CD8-positive, alpha-beta memory T cell (primary cell): ENCODE data around the gene EMC6. TPM values are rescaled to one million over a fixed set of nuclear protein-coding genes. Genes with fewer than 3 reads are reported as not detected.
A peak's percentile ranks its signal among the peaks of the same experiment; 100 is the strongest.

ENCODE experiments used
- CTCF ChIA-PET: fragments of 350-600 bp; sonication (Branson Sonifier 250); formaldehyde crosslinking; loops from one replicate; lab custom pipeline; 2021; ENCODE audit warnings: antibody characterized with exemption; lab: Charles Lee
- POLR2A ChIA-PET: fragments of 350-600 bp; sonication (Branson Sonifier 250); formaldehyde crosslinking; loops from one replicate; lab custom pipeline; 2021; ENCODE audit warnings: antibody characterized with exemption; lab: Charles Lee
- DNase-seq, 5 donors: peaks; one replicate each; pipeline versions ENCODE4 v3.0.0 to v3.0.0-alpha.2; 2020 to 2022; ENCODE audit warnings: mixed read lengths in 1 of 5
- H3K27ac ChIP-seq: one replicate; pipeline ENCODE4 v1.7.0; 2013; ENCODE audit warnings: low read depth, mild to moderate bottlenecking, low read length, moderate library complexity
- H3K27me3 ChIP-seq: 2 replicates; pipeline ENCODE4 v1.7.0; 2013; ENCODE audit warnings: low read length, mild to moderate bottlenecking; ENCODE audit not compliant: insufficient read depth, poor library complexity, severe bottlenecking
- H3K36me3 ChIP-seq: 2 replicates; pipeline ENCODE4 v1.7.0; 2013; ENCODE audit warnings: mild to moderate bottlenecking, low read length, moderate library complexity; ENCODE audit not compliant: insufficient read depth
- H3K4me1 ChIP-seq: 2 replicates; pipeline ENCODE4 v1.7.0; 2013; ENCODE audit warnings: mild to moderate bottlenecking, low read length, moderate library complexity; ENCODE audit not compliant: insufficient read depth
- H3K4me3 ChIP-seq: 2 replicates; pipeline ENCODE4 v1.7.0; 2013; ENCODE audit warnings: mild to moderate bottlenecking, low read length
- H3K9me3 ChIP-seq: 2 replicates; pipeline ENCODE4 v1.7.0; 2013; ENCODE audit warnings: mild to moderate bottlenecking, low read length
- H3K27ac Mint-ChIP-seq, 8 donors: one replicate each; pipeline ENCODE4 v1.8.0; 2020 to 2021; ENCODE audit warnings: mixed read lengths in 8 of 8, mild to moderate bottlenecking in 6 of 8, inconsistent platforms in 3 of 8, moderate library complexity in 3 of 8
- H3K27me3 Mint-ChIP-seq, 2 donors: one replicate each; pipeline ENCODE4 v1.8.0; 2020 to 2021; ENCODE audit warnings: mixed read lengths in 2 of 2, mild to moderate bottlenecking in 1 of 2, moderate library complexity in 1 of 2
- H3K36me3 Mint-ChIP-seq, 3 donors: one replicate each; pipeline ENCODE4 v1.8.0; 2020 to 2021; ENCODE audit warnings: mixed read lengths in 3 of 3, inconsistent platforms in 1 of 3, mild to moderate bottlenecking in 1 of 3
- H3K4me1 Mint-ChIP-seq, 3 donors: one replicate each; pipeline ENCODE4 v1.8.0; 2020 to 2021; ENCODE audit warnings: mixed read lengths in 3 of 3, inconsistent platforms in 1 of 3, mild to moderate bottlenecking in 1 of 3
- H3K4me3 Mint-ChIP-seq, 7 donors: one replicate each; pipeline ENCODE4 v1.8.0; 2020 to 2021; ENCODE audit warnings: mixed read lengths in 7 of 7, mild to moderate bottlenecking in 6 of 7, moderate library complexity in 4 of 7, inconsistent platforms in 2 of 7
- H3K9me3 Mint-ChIP-seq, 5 donors: one replicate each; pipeline ENCODE4 v1.8.0; 2020 to 2022; ENCODE audit warnings: mixed read lengths in 5 of 5, mild to moderate bottlenecking in 3 of 5, moderate library complexity in 2 of 5, inconsistent platforms in 1 of 5
- polyA plus RNA-seq: library from polyadenylated mRNA; unstranded; fragments of 300-500 nt; fragmentation: Illumina TruSeq; gene quantifications from one replicate; pipeline ENCODE4 v1.2.3, GENCODE V29; 2021
- total RNA-seq, 2 experiments: library from RNA; stranded (reverse); gene quantifications; one replicate each; pipeline ENCODE4 v1.2.3, GENCODE V29; 2021

The EMC6 gene
- total and polyA plus RNA-seq, 3 experiments from 2014 or later, result 95.1 to 119 (median 103) TPM

DNA sequence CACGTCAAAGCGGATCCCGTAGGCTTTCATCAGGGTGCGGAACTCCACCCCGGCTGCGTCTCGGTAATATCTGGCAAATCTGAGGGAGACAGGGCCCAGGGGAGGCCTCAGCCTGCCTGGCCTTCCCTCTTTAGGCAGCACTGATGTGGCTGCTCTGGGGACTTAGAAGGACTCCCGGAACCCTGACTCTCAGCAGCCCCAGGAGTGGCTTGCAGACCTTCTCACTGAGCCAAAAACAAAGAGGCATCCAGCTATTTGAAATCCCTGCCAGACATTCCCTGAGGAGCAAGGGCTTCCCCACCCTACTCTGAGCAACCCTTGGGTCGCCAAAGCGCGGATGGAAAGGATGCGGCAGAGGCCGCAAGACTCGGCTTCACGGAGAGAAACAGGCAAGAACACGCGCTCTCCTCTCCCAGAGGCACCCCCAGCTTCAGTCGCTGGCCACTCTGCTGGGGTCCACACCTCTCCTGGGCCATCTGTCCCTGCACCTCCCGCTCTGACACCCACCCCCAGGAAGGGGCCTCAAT lies 19.5 kb downstream of the EMC6 start:
- Histone ChIP-seq H3K9me3 (no peaks in the 10 kb centered on the region), H3K4me1 (peaks cover 3% of the 10 kb centered on the region), H3K27ac (no peak overlapping the region), H3K4me3 (no peak overlapping the region), H3K36me3 (no peaks in the 10 kb centered on the region), H3K27me3 (no peaks in the 10 kb centered on the region)
- ChIA-PET CTCF (no interaction called here), POLR2A (no interaction called here)
- DNase-seq, result no peak
- H3K4me1 Mint-ChIP-seq, result peaks cover 5 to 12% (median 5%) of the 10 kb centered on the region in 3 donors
- peak overlapping the region in 1 of 8 donors; percentile 81 for H3K27ac Mint-ChIP-seq
- H3K36me3 Mint-ChIP-seq, result peaks cover 0 to 25% (median 6%) of the 10 kb centered on the region in 3 donors
- no peaks in the 10 kb centered on the region for H3K27me3 Mint-ChIP-seq
- no peaks in the 10 kb centered on the region for H3K9me3 Mint-ChIP-seq
- H3K4me3 Mint-ChIP-seq, result no peak overlapping the region

DNA sequence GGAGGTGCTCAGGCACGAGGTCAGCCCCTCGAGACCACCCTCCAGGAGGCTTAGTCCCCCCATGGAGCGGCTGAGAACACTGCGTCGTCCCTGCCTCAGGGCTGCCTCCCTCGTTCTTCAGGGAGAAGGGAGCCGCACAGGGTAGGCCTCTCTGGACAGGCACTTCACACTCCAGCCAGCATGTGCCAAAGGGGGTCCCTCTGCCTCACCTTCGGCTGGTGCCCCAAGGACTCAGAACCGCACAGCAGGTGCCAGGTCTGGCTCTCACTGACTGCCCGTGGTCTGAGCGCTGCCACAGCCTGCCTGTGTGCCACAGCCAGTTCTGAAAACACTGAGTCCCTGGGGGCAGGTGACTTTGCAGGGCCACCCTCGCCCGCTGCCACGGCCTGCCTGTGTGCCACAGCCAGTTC lies 20.2 kb downstream of the EMC6 start:
- Histone ChIP-seq H3K36me3 (no peaks in the 10 kb centered on the region), H3K27me3 (no peaks in the 10 kb centered on the region), H3K27ac (no peak overlapping the region), H3K4me3 (no peak overlapping the region), H3K4me1 (no peaks in the 10 kb centered on the region), H3K9me3 (no peaks in the 10 kb centered on the region)
- no peak overlapping the region for H3K4me3 Mint-ChIP-seq
- POLR2A ChIA-PET, result no interaction called here
- CTCF ChIA-PET, result no interaction called here
- H3K4me1 Mint-ChIP-seq, result peaks cover 7 to 14% (median 7%) of the 10 kb centered on the region in 3 donors
- no peak overlapping the region for H3K27ac Mint-ChIP-seq
- DNase-seq, result no peak
- H3K9me3 Mint-ChIP-seq, result no peaks in the 10 kb centered on the region
- H3K36me3 Mint-ChIP-seq, result peaks cover 0 to 24% (median 6%) of the 10 kb centered on the region in 3 donors
- no peaks in the 10 kb centered on the region for H3K27me3 Mint-ChIP-seq

GRCh38 chr17:3689262-3690093 lies 20.9 kb downstream of the EMC6 start:
- H3K27ac Mint-ChIP-seq, result peak overlapping the region in 2 of 8 donors; percentile 24 to 26
- no peaks in the 10 kb centered on the region for H3K9me3 Mint-ChIP-seq
- H3K4me1 ChIP-seq, result peaks cover 4% of the 10 kb centered on the region

GRCh38 chr17:3690094-3690715 lies 21.6 kb downstream of the EMC6 start:
- Mint-ChIP-seq H3K36me3 (peaks cover 0 to 24% (median 6%) of the 10 kb centered on the region in 3 donors), H3K27me3 (no peaks in the 10 kb centered on the region), H3K4me3 (no peak overlapping the region), H3K27ac (no peak overlapping the region), H3K4me1 (peaks cover 17 to 24% (median 20%) of the 10 kb centered on the region in 3 donors), H3K9me3 (no peaks in the 10 kb centered on the region)
- Histone ChIP-seq H3K27me3 (no peaks in the 10 kb centered on the region), H3K4me1 (peaks cover 11% of the 10 kb centered on the region), H3K9me3 (no peaks in the 10 kb centered on the region), H3K4me3 (no peak overlapping the region), H3K27ac (no peak overlapping the region), H3K36me3 (no peaks in the 10 kb centered on the region)
- POLR2A ChIA-PET, result no interaction called here
- CTCF ChIA-PET, result no interaction called here
- DNase-seq, result peak in 1 of 5 donors; percentile 39

More at GRCh38 chr17:3689262-3690093, 20.9 kb downstream of the EMC6 start:
- CTCF ChIA-PET, result no interaction called here
- Histone ChIP-seq H3K27me3 (no peaks in the 10 kb centered on the region), H3K4me3 (no peak overlapping the region), H3K27ac (no peak overlapping the region), H3K36me3 (no peaks in the 10 kb centered on the region), H3K9me3 (no peaks in the 10 kb centered on the region)
- Mint-ChIP-seq H3K27me3 (no peaks in the 10 kb centered on the region), H3K4me1 (peaks cover 13 to 20% (median 13%) of the 10 kb centered on the region in 3 donors), H3K4me3 (peak overlapping the region in 1 of 7 donors; percentile 48), H3K36me3 (peaks cover 0 to 24% (median 6%) of the 10 kb centered on the region in 3 donors)
- DNase-seq, result peak in 1 of 5 donors; percentile 44
- POLR2A ChIA-PET, result no interaction called here

GRCh38 chr17:3691617-3692067 lies 23.0 kb downstream of the EMC6 start:
- H3K4me1 ChIP-seq, result peaks cover 14% of the 10 kb centered on the region
- H3K27ac ChIP-seq, result no peak overlapping the region

GRCh38 chr17:3692346-3692745 lies 23.7 kb downstream of the EMC6 start:
- H3K4me3 ChIP-seq, result no peak overlapping the region
- Mint-ChIP-seq H3K27me3 (no peaks in the 10 kb centered on the region), H3K9me3 (no peaks in the 10 kb centered on the region), H3K36me3 (peaks cover 0 to 26% (median 6%) of the 10 kb centered on the region in 3 donors), H3K27ac (no peak overlapping the region), H3K4me1 (peaks cover 18 to 34% (median 24%) of the 10 kb centered on the region in 3 donors), H3K4me3 (peak overlapping the region in 1 of 7 donors; percentile 48)
- H3K27me3 ChIP-seq, result no peaks in the 10 kb centered on the region
- no peaks in the 10 kb centered on the region for H3K36me3 ChIP-seq
- no peaks in the 10 kb centered on the region for H3K9me3 ChIP-seq
- H3K27ac ChIP-seq, result no peak overlapping the region
- CTCF ChIA-PET, result interaction anchor here (1.1 kb wide), 1 partner anchor 45 kb away, joined by 3 read pairs; no protein-coding TSS in a partner anchor
- peaks cover 16% of the 10 kb centered on the region for H3K4me1 ChIP-seq
- POLR2A ChIA-PET, result no interaction called here
- peak in 1 of 5 donors; percentile 24 for DNase-seq

More at GRCh38 chr17:3691617-3692067, 23.0 kb downstream of the EMC6 start:
- DNase-seq, result peak in 1 of 5 donors; percentile 45
- CTCF ChIA-PET, result interaction anchor here (1.1 kb wide), 1 partner anchor 46 kb away, joined by 3 read pairs; no protein-coding TSS in a partner anchor
- Mint-ChIP-seq H3K9me3 (no peaks in the 10 kb centered on the region), H3K27me3 (no peaks in the 10 kb centered on the region), H3K27ac (no peak overlapping the region), H3K4me1 (peaks cover 17 to 28% (median 24%) of the 10 kb centered on the region in 3 donors), H3K4me3 (no peak overlapping the region), H3K36me3 (peaks cover 0 to 26% (median 6%) of the 10 kb centered on the region in 3 donors)
- no peaks in the 10 kb centered on the region for H3K9me3 ChIP-seq
- H3K36me3 ChIP-seq, result no peaks in the 10 kb centered on the region
- no peak overlapping the region for H3K4me3 ChIP-seq
- no peaks in the 10 kb centered on the region for H3K27me3 ChIP-seq
- POLR2A ChIA-PET, result no interaction called here

- H3K36me3 ChIP-seq, result no peaks in the 10 kb centered on the region
- H3K27ac Mint-ChIP-seq, result peak overlapping the region in 5 of 8 donors; percentile 23 to 77 (median 42)
- no peaks in the 10 kb centered on the region for H3K27me3 ChIP-seq
- peaks cover 0 to 24% (median 6%) of the 10 kb centered on the region in 3 donors for H3K36me3 Mint-ChIP-seq
- no peaks in the 10 kb centered on the region for H3K9me3 Mint-ChIP-seq
- no peak overlapping the region for H3K27ac ChIP-seq
- no peak overlapping the region for H3K4me3 ChIP-seq
- ChIA-PET POLR2A (no interaction called here), CTCF (no interaction called here)
- H3K4me3 Mint-ChIP-seq, result peak overlapping the region in 3 of 7 donors; percentile 43 to 88 (median 44)
- peaks cover 21 to 37% (median 28%) of the 10 kb centered on the region in 3 donors for H3K4me1 Mint-ChIP-seq
- H3K27me3 Mint-ChIP-seq, result no peaks in the 10 kb centered on the region
- no peak for DNase-seq
- no peaks in the 10 kb centered on the region for H3K9me3 ChIP-seq
- peaks cover 16% of the 10 kb centered on the region for H3K4me1 ChIP-seq
These were observed 24.5 kb downstream of the EMC6 start for GRCh38 chr17:3693141-3693540.
